HUDEP-2 (cell line): ENCODE measurements around the gene RYR2.
A peak's percentile ranks its signal among the peaks of the same experiment; 100 is the strongest.
"Not testable (repeated sequence)": the region's sequence is repeated elsewhere in the genome, so short reads cannot be mapped to it uniquely, and the experiment has no call there.

ENCODE experiments used
- DNase-seq, 76 experiments: peaks; one replicate each; lab custom pipeline; 2025; ENCODE audit not compliant: unreplicated experiment in 76 of 76; lab: John Stamatoyannopoulos, UW

RYR2 gene

DNA sequence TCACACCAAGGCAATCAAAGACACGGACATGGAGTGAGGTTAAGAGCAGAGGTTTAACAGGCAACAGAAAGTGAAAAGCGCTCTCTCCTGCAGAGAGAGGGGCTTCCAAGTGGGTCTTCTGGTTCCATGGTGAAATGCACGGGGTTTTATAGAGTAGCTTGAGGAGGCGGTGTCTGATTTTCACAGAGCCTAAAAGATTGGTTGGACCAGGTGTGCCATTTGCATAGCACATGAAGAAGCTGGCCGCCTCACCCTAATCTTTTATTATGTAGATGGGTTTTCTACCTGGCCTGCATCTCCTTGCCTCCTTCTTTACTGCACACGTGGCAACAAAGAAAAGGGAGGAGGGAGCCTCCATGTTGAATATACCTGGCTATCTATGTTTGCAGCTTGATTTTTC, 197.3 kb downstream of the RYR2 start:
- no peak for DNase-seq

DNA sequence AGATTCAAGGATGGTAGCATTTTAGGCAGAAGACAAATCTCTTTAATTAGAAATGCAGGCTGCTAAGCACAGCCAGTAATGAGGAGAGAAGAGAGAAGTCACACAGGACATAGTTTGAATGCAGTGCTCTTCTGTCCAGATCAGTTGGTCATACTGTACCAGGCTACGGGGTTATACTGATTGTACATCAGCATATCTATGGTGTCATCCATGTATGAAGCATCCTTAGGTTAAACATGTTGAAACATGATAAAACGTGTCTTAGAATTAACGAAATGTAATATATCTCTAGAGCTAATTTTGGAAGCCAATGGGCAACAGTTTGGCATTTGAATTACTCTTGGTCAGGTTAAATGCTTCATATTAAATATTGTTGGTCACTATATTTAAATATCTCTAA, 199.1 kb downstream of the RYR2 start:
- DNase-seq: no peak

DNA sequence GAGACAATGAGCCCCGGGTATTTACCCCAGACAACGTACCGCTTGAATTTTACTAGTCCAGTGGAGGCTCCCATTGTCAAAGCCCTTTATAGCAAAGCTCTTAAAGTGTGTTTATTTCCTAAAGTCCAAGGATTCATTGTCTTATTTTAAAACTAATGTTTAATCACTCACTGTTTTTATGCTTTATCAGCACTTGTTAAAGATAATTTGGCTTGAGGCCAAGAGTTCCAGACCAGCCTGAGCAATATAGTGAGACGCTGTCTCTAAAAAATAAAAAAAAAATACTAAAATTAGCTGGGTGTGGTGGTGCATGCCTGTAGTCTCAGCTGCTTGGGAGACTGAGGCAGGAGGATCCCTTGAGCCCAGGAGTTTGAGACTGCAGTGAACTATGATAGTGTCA, 202.8 kb downstream of the RYR2 start:
- DNase-seq: no peak

DNA sequence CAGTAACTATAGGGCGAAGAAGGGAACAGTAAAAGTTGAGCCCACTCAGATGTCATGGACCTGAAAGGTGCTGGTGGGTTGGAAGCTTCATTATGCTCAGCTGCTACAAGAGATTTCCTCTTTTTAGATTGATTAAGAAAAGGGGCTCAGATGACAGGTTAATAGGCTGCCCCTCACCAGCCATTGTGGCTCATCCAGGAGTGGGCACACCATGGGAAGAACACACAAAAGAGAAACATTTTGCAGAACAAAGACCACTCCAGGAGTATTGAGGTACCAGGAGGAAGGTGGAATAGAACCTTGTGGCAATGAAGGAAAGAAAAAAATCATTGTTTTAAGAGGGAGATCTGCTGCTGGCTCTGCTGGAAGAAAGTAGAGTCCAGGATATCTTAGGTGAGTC, 205.5 kb downstream of the RYR2 start:
- no peak for DNase-seq

DNA sequence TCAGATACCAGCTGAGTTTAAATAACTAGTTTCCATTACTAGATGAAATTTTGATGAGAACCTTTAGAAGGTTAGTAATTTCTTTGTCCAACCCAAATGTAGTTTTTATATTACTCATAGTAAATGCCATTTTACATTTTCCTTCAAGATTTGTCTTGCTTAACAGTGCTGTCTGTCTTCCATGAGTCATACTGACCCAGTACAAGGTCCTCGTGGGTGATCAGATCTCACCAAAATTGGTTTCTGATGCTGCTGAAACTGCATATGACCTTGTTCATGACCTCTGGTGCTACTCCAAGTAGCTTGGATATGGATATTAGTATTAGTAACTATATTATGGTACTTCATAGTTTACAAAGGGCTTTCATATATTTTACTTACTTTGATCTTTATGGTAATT, 207.1 kb downstream of the RYR2 start:
- no peak for DNase-seq

DNA sequence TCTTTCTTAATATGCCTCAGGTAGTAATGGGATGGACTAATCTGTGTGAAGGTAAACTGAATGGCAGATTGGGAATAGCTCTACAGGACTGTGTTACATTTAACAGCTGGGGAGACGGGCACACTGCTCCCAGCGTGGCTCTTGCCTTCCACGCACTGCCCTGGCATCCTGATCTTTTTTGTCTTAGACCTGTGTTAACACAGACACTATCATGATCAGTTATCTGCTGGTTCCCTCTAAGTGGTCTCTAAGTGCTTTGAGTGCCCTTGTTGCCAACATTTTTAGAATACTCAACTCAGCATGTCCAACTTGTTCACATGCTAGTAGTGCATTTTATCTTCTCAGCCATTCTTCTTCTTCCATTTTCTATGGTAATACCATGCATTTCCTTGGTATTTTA, 208.1 kb downstream of the RYR2 start:
- DNase-seq: no peak

DNA sequence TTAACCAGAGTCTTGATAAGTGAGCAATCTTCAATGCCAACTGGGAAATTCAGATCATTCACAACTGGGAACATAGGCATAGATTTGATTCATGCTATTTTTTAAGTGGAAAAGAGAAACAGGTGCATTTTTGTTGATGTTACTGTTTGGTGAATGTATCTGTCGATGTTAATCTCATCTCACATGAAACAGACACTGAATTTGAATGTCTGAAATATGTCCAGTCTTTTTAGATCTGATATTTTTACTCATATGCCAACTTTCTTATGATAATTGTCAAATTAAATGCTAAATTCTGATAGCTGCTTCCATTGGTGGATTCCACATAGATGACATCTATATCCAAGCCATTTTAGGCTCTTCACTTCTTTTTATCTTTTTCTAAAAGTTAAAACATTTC, 213.1 kb downstream of the RYR2 start:
- DNase-seq: no peak

DNA sequence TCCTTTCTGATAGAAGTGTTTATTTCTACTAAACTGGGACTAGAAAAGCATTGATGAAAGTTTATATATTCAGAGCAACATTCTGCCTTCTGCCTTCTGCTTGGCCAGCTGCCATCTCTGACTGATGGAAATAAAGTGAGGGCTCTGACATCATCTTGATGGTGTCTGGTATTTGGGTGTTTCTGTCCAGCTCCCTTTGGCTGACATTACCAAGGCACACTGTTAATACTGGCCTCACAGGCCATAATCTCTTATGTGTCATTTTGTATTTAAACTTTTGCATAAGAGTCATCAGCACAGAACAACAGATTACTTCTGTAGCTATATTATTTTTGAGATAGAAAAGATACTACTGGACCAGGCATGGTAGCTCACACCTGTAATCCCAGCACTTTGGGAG, 216.9 kb downstream of the RYR2 start:
- DNase-seq: no peak

DNA sequence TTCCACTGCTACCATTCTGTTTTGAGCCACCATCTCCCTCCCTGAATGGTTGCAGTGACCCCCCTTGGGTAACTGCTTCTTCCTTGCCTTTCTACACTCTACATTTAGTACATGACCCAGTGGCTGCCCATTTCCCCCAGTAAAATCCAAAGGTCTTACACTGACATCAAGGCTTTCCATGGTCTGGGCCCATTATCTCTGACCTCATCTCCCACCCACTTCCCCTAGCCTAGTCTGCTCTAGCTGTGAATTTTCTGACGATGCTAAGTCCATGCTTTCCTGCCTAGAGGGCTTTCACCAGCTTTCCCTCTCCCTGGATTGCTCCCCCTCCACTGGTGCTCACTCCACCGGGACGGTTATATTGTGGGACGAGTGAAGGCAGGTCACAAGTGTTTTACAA, 219.2 kb downstream of the RYR2 start:
- no peak for DNase-seq

DNA sequence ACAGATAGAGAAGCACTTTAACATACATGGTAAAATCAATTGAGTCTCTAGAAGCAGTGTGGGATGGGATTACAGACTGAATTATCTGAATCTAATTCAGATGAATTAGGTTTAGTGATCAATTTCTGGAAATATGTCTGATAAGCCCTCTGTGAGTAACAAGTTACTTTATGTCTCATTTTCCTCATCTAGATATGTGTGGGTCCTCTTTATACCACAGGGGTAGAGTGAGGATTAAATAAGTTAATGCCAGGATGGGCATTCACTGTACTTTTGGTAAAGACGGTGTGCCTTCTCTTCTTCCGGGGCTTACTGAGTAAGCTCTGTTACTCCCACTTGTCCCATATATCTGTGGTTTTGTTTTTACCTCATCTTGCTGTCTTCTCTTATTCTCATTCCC, 225.8 kb downstream of the RYR2 start:
- no peak for DNase-seq

DNA sequence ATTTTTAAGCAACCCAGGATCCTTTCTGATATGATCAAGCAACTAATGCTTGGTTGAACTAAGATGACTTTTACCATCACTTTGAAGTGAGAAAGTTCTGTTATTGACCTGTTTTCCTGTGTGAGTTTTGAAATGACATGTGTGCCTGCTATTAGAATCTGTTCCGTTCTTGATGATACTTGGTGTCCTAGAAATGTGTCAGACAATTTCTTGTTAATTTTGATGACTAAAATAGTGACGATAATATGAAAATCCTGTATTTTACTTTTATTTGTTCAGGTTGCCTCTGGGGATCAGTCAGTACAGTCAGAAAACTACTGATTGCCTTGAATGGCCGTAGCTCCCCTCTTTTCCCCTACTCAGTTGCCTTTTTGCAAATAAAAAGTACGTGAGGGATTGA, 228.0 kb downstream of the RYR2 start:
- DNase-seq: no peak

DNA sequence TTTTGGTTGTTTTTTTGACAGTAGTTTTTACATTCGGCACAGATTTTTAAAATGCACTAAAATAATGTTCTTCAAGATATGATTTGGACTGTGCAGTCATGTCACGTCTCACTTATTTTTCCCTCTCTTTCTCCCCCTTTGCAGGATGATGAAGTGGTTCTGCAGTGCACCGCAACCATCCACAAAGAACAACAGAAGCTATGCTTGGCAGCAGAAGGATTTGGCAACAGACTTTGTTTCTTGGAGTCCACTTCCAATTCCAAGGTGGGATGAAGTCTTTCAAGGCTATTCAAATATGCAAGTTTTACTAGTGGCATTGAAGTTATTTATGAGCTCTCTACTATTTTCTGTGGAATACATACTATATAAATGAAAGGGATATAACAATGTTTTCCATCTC, 228.4 kb downstream of the RYR2 start:
- DNase-seq: no peak

DNA sequence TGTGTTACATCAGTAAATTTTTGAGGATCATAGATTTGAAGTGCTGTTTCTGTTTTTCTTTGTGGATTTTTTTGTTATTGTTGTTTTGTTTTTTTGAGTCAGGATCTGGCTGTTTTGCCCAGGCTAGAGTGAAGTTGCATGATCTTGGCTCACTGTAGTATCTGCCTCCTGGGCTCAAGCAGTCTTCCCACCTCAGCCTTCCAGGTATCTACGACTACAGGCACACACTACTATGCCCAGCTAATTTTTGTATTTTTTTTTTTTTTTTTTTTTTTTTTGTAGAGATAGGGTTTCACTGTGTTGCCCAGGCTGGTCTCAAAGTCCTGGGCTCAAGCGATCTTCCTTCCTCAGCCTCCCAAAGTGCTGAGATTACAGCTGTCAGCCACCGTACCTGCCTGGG, 236.0 kb downstream of the RYR2 start:
- DNase-seq: not testable (repeated sequence)

DNA sequence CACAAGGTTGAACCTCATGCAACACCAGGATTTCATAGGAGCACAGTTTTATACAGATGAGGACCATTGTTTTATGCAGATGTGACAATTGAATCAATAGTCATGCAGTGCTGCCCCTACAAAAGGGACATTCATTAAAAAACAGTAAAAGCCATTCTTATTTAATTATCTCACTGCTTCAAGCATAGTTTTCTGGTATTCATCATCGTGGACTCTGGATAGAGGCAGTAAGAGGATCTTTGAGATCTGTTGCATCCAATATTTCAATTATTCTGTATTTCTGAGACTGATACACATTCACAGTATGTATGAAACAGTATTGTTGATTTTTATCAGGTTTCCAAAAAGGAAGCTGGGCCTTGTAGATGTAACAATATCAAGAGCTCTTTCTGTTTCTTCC, 237.6 kb downstream of the RYR2 start:
- no peak for DNase-seq

DNA sequence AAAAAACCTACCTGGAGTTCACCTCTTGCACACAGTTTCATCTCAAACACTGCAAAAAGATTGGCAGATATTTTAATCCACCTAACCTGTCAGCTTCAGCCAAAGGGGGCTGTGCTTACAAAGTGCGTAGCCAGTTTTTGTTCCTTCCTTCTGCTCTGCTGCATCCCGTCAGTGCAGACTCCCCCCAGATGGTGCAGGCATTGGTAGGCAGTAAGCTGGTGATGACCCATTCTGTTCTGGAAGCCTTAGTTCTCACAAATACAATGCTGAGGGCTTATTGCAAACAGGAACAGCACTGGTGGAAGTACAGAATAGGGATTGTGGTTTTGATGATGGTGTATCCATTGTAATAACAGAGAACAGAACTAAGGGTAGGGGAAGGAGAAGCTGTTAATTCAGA, 239.5 kb downstream of the RYR2 start:
- no peak for DNase-seq

DNA sequence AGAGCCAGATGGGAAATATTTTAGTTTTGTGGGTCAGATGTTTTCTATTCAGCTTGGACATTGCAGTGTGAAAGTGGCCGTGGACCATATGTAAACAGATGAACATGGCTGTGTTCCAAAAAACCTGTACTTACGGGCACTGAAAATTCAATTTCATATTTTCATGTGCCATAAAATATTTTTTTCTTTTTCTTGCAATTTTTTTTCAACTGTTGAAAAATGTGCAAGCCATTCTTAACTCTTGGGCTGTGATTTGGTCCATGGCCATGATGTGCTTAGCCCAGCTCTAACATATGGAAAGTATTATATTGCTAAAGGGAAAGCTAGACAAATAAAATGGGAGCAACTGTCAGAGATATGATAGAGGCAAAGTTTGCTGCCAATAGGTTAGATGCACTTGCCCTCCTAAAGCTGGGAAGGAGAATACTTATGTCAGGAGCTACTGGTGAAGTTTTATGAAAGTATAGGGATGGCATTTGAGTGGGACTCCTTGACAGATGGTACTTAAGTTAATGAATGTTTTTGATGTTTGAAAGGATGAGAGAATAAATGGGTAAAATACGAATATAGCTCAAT, 240.3 kb downstream of the RYR2 start:
- DNase-seq: no peak

DNA sequence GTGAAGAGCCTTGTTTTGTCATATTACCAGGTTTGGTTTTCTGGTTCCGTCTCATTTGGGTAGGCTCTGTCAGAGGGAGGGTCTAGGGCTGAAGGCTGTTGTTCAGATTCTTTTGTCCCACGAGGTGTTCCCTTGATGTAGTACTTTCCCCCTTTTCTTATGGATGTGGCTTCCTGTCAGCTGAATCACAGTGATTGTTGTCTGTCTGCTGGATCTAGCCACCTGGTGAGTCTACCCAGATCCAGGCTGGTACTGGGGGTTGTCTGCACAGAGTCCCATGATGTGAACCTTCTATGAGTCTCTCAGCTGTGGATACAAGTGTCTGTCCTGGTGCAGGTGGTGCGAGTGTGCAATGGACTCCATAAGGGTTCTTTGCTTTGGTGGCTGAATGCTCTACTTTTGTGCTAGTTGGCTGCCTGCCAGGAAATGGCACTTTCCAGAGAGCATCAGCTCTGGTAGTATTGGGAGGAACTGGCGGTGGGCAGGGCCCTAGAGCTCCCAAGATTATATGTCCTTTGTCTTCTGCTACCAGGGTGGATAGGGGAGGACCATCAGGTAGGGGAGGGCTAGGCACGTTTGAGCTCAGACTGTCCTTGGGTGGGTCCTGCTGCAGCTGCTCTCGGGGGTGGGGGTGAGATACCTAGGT, 246.0 kb downstream of the RYR2 start:
- peak in 1 of 76 experiments; percentile 5 for DNase-seq

DNA sequence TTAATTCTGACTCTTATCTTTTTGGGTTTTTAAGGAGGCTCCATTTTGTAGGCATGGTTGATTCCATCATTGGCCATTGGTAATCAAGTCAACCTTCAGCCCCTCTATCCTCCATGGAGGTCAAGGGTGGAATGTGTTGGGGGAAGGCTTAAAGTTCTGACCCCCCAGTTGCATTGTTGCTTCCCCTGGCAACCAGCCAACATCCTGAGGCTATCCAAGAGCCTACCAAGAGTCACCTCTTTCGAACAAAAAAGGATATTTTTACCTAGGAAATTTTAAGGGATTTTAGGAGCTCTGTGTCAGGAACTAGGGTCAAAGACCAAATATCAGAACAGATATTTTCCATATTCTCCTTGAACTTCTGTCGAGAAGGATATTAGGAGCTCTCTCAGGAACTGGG, 251.8 kb downstream of the RYR2 start:
- DNase-seq: no peak

DNA sequence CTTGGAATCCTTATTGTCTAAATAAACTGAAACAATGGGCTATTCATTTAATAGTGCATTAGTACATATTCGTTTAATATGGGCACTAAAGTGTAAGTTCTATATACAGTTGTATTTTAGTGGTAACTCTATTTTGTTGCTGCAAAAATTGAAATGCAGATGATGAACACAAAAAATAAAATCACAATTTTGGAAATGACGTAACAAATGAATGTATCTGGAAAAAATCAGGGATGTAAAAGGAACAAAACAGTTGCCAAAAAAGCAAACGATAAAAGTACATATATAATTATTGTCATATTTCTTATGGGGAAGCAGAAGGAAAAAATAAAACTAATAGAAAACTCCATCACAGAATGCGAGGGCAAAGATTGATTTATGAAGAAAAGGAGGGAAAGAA, 254.9 kb downstream of the RYR2 start:
- DNase-seq: no peak

DNA sequence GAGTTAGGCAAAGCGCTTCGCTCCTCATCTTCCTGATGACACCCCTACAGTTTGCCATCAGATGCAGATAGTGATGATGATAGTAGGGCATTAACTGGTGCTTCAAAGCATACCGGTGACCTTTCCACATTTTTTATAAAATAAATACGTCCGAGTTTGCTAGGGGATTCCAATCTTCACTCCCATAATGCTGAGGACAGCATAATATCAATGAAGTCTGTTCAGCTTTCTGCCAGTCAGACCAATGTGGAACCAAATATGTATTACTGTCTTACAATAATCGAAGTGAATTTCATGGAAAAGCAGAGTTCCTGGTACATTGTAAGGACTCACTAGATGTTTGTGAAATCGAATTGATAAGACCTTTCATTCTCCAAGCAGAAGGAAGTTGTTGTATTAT, 258.7 kb downstream of the RYR2 start:
- DNase-seq: no peak

DNA sequence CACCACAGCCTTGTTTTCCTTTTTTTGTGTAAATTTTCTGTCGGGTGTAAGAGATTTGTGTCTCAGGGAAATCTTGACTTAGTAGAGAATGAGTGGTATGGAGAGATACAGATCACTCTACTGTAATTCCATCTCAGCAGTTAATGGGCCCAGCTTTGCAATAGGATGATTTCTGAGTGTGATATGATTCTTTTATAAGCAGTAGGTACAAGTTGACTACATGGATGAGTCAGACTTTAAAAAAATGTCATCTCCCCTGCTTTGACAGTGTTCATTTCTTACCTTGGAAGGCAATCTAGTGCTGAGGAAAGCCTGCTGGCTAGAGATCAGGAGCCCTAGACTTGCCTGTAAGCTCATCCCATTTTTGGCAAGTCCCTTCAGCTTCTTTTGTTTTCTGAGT, 261.9 kb downstream of the RYR2 start:
- DNase-seq: no peak

DNA sequence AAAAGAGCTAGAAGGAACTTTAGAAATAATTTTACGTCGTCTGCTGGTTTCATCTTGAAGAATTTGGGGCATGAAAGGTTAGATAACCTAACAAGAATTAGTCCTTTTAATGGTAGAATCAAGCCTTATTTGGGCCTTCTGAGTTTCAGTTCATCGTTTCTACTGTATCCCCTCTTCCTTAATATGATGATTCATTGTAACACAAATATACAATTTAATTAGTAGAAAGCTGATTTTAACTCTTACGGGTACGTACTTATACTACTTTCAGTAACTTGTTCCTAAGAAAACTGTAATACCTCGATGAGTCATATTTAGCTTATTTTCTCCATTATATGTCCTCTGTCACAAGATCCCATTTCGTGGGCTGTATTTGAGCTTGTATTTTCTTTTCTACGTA, 264.7 kb downstream of the RYR2 start:
- no peak for DNase-seq

DNA sequence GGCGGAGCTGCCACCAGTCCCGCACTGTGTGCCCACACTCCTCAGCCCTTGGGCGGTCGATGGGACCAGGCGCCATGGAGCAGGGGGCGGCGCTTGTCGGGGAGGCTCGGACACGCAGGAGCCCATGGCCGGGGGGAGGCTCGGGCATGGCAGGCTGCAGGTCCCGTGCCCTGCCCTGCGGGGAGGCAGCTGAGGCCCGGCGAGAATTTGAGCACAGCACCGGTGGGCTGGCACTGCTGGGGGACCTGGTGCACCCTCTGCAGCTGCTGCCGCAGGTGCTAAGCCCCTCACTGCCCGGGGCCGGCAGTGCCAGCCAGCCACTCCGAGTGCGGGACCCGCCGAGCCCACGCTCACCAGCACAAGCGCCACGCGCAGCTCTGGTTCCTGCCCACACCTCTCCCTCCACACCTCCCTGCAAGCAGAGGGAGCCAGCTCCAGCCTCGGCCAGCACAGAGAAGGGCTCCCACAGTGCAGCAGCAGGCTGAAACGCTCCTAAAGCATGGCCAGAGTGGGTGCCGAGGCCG, 267.7 kb downstream of the RYR2 start:
- no peak for DNase-seq
